ENCODE measurements around the gene RANBP1. TPM values are rescaled to one million over a fixed set of nuclear protein-coding genes. Genes with fewer than 3 reads are reported as not detected.

RANBP1 gene
- total and polyA plus RNA-seq, 2 donors (not counting 1 experiment from before 2014, with no cell fraction given), result 67.0 to 77.6 TPM

DNA sequence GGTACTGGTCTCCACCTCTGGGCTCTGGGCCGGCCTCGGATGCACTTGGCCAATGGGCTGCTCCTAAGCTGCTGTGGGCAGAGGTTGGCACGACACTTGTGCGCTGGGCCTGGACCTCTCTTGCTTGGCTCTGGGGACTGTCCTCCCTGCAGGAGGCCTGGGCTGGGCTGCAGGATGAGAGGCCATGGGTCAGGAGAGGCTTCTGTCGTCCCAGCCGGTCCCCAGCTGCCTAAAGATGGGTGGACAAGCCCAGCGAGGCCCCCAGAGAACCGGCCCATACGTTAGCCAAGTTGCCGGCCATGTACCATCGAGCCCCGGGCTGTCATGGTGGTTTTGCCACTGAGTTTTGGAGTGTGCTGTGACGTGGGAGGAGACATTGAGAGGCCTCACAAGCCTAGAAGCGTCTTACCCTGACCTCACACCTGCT lies 36.6 kb downstream of the RANBP1 start:
- H3K79me2 ChIP-seq (ENCODE audit: control insufficient read depth, insufficient read depth, low read length), result no peaks in the 10 kb centered on the region
- intact Hi-C loops (cut with micrococcal nuclease), result no loop called here
- ChIA-PET CTCF (interaction anchor here (0.6 kb wide), 1 partner anchor 101 kb away, joined by 3 read pairs; no protein-coding TSS in a partner anchor), POLR2A (no interaction called here)
- peaks cover 0 to 25% (median 6%) of the 10 kb centered on the region in 4 experiments for H3K27me3 ChIP-seq (replicated peaks in 1 of 4; ENCODE audit: control extremely low read depth in 1 of 4, control insufficient read depth in 3 of 4, insufficient read depth in 4 of 4, low read length in 3 of 4)
- H3K9me3 ChIP-seq (ENCODE audit: control extremely low read depth in 1 of 3, control insufficient read depth in 2 of 3, insufficient read depth in 1 of 3, low read length in 2 of 3), result peaks cover 0 to 4% (median 0%) of the 10 kb centered on the region in 3 donors
- H3K27me3 Mint-ChIP-seq, result peaks cover 4% of the 10 kb centered on the region
- peaks cover 0 to 7% of the 10 kb centered on the region in 2 donors for H3K4me1 ChIP-seq (ENCODE audit: control insufficient read depth in 2 of 2, insufficient read depth in 2 of 2, low read length in 2 of 2)
- no peak overlapping the region for H2AFZ ChIP-seq (ENCODE audit: insufficient read depth, low read depth, low read length, poor library complexity, severe bottlenecking)
- H3K36me3 ChIP-seq (replicated peaks in 1 of 2; ENCODE audit: control extremely low read depth in 1 of 2, control insufficient read depth in 1 of 2, extremely low read depth in 1 of 2, insufficient read depth in 2 of 2, low read length in 1 of 2), result no peaks in the 10 kb centered on the region
- ATAC-seq (ENCODE audit: low read depth) (no peak), DNase-seq (no peak)
- H3K4me3 ChIP-seq (ENCODE audit: control extremely low read depth in 1 of 5, extremely low read depth in 1 of 5, insufficient read depth in 1 of 5, low read depth in 2 of 5, low read length in 4 of 5), result no peak overlapping the region
- H3K4me3 Mint-ChIP-seq, result no peak overlapping the region
- H3K27ac Mint-ChIP-seq, result no peak overlapping the region
- 89% methylated on average over 14 of the region's 14 CpGs for WGBS (ENCODE audit: insufficient coverage)
- H3K4me2 ChIP-seq (replicated peaks; ENCODE audit: low read depth, low read length, poor library complexity, severe bottlenecking), result no peak overlapping the region
- no peaks in the 10 kb centered on the region for H3K9me3 Mint-ChIP-seq (ENCODE audit: insufficient read depth)
- H3K4me1 Mint-ChIP-seq, result peaks cover 2% of the 10 kb centered on the region
- TF ChIP-seq, protein P1, sequence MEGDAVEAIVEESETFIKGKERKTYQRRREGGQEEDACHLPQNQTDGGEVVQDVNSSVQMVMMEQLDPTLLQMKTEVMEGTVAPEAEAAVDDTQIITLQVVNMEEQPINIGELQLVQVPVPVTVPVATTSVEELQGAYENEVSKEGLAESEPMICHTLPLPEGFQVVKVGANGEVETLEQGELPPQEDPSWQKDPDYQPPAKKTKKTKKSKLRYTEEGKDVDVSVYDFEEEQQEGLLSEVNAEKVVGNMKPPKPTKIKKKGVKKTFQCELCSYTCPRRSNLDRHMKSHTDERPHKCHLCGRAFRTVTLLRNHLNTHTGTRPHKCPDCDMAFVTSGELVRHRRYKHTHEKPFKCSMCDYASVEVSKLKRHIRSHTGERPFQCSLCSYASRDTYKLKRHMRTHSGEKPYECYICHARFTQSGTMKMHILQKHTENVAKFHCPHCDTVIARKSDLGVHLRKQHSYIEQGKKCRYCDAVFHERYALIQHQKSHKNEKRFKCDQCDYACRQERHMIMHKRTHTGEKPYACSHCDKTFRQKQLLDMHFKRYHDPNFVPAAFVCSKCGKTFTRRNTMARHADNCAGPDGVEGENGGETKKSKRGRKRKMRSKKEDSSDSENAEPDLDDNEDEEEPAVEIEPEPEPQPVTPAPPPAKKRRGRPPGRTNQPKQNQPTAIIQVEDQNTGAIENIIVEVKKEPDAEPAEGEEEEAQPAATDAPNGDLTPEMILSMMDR (IDR thresholded peaks at IDR 0.05), result no peak
- no peak for TF ChIP-seq EZH2 (IDR thresholded peaks at IDR 0.05; ENCODE audit: borderline replicate concordance, insufficient read depth, low read depth, low read length, poor library complexity, severe bottlenecking)
- H4K20me1 ChIP-seq (ENCODE audit: control insufficient read depth, insufficient read depth, low read length, poor library complexity, severe bottlenecking), result no peaks in the 10 kb centered on the region
- H3K27ac ChIP-seq (ENCODE audit: low read length in 2 of 2), result no peak overlapping the region
- H3K9ac ChIP-seq (ENCODE audit: low read length), result no peak overlapping the region

DNA sequence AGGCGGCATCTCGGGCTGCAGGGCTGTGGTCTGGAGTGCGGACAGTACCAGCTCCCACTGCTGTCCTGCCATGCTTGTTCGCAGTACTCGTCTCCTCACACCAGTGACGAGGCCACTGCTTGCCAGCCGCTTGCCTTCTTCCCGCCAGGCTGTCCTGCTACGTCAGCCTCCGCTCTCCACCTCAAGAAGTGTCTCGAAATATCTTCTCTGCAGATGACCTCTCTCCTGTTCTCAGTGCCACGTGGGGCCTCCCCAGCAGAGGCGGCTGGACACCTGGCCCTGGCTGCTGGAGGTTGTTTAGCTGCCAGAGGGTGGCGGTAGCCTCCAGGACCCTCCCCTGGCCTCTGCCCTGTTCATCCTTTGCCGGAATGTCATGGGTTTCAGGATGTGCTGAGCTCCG lies 38.0 kb downstream of the RANBP1 start:
- H3K4me3 Mint-ChIP-seq, result no peak overlapping the region
- no peaks in the 10 kb centered on the region for H3K79me2 ChIP-seq (ENCODE audit: control insufficient read depth, insufficient read depth, low read length)

More for the DNA sequence above, 38.0 kb downstream of the RANBP1 start:
- TF ChIP-seq, protein P1 (IDR thresholded peaks at IDR 0.05), result no peak
- TF ChIP-seq EZH2 (IDR thresholded peaks at IDR 0.05; ENCODE audit: borderline replicate concordance, insufficient read depth, low read depth, low read length, poor library complexity, severe bottlenecking), result no peak
- Histone ChIP-seq H3K27me3 (replicated peaks in 1 of 4; ENCODE audit: control extremely low read depth in 1 of 4, control insufficient read depth in 3 of 4, insufficient read depth in 4 of 4, low read length in 3 of 4) (peaks cover 0 to 38% (median 10%) of the 10 kb centered on the region in 4 experiments), H3K4me2 (replicated peaks; ENCODE audit: low read depth, low read length, poor library complexity, severe bottlenecking) (no peak overlapping the region), H4K20me1 (ENCODE audit: control insufficient read depth, insufficient read depth, low read length, poor library complexity, severe bottlenecking) (no peaks in the 10 kb centered on the region), H3K36me3 (replicated peaks in 1 of 2; ENCODE audit: control extremely low read depth in 1 of 2, control insufficient read depth in 1 of 2, extremely low read depth in 1 of 2, insufficient read depth in 2 of 2, low read length in 1 of 2) (no peaks in the 10 kb centered on the region), H3K4me3 (ENCODE audit: control extremely low read depth in 1 of 5, extremely low read depth in 1 of 5, insufficient read depth in 1 of 5, low read depth in 2 of 5, low read length in 4 of 5) (no peak overlapping the region), H2AFZ (ENCODE audit: insufficient read depth, low read depth, low read length, poor library complexity, severe bottlenecking) (no peak overlapping the region), H3K9me3 (ENCODE audit: control extremely low read depth in 1 of 3, control insufficient read depth in 2 of 3, insufficient read depth in 1 of 3, low read length in 2 of 3) (peaks cover 0 to 7% (median 0%) of the 10 kb centered on the region in 3 donors), H3K27ac (ENCODE audit: low read length in 2 of 2) (no peak overlapping the region), H3K9ac (ENCODE audit: low read length) (no peak overlapping the region), H3K4me1 (ENCODE audit: control insufficient read depth in 2 of 2, insufficient read depth in 2 of 2, low read length in 2 of 2) (peaks cover 0 to 7% of the 10 kb centered on the region in 2 donors)
- 93% methylated on average over 16 of the region's 16 CpGs for WGBS (ENCODE audit: insufficient coverage)
- no peaks in the 10 kb centered on the region for H3K9me3 Mint-ChIP-seq (ENCODE audit: insufficient read depth)
- H3K27ac Mint-ChIP-seq, result no peak overlapping the region
- DNase-seq (no peak), ATAC-seq (ENCODE audit: low read depth) (no peak)
- POLR2A ChIA-PET, result no interaction called here
- peaks cover 7% of the 10 kb centered on the region for H3K27me3 Mint-ChIP-seq
- CTCF ChIA-PET, result interaction anchor here (0.7 to 1.1 kb wide), 2 partner anchors 129 to 215 kb away, joined by 3 read pairs; no protein-coding TSS in a partner anchor
- H3K4me1 Mint-ChIP-seq, result peaks cover 2% of the 10 kb centered on the region
- intact Hi-C loops (cut with micrococcal nuclease), result no loop called here
